ENCODE measurements around the gene PARD6G. TPM values are rescaled to one million over a fixed set of nuclear protein-coding genes. Genes with fewer than 3 reads are reported as not detected.

PARD6G gene
- total RNA-seq, 1 experiment from 2014 or later: 0.15 TPM

DNA sequence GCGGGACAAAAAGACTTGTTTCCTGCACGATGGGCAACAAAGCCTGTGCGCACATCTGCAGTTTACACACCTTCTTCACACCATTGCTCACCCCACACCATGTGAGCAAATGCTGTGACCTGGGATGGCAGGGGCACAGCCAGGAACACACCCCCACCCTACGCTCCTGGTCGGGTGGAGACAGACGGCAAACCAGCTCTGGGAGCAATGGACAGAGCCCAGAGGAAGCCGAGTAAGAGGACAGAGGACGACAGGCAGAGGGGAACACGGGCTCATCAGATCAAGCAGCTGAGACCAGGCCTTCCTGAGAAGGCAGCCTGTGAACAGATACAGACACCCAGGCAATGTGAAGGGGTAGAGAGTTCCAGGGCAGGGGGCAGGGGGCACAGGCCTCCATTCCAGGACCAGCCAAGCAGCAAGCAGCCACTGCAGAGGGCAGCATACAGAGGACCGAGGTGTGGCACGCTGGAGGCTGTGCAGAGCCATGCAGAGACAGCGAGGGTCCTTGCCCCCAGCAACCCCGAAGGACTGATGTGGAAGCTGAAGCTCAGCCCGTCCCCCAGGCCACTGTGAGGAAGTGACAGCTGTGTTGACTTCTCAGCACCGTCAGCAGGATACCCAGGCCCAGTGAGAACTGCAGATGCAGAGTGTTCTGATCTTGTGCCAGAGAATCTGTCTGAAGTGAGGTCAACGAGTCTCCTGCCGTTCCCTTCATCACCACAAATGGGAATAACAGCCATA is 46.2 kb downstream of the PARD6G start:
- Histone ChIP-seq H3K27me3 (ENCODE audit: insufficient read depth, low read depth) (peaks cover 55% of the 10 kb centered on the region), H3K9me2 (ENCODE audit: insufficient read depth) (no peaks in the 10 kb centered on the region), H3K36me3 (ENCODE audit: low read depth) (no peaks in the 10 kb centered on the region), H3K79me2 (ENCODE audit: low read depth) (no peaks in the 10 kb centered on the region), H3K27ac (no peak overlapping the region), H3K4me3 (no peak overlapping the region), H3K9me3 (ENCODE audit: insufficient read depth, low read depth) (no peaks in the 10 kb centered on the region), H3K4me1 (replicated peaks; ENCODE audit: insufficient read depth) (no peaks in the 10 kb centered on the region), H3K4me2 (no peak overlapping the region), H4K20me1 (ENCODE audit: insufficient read depth) (no peaks in the 10 kb centered on the region), H3F3A (ENCODE audit: insufficient read depth, low read depth) (no peaks in the 10 kb centered on the region), H2AFZ (no peak overlapping the region)
- ChIA-PET CTCF (interaction anchor here (0.6 kb wide), 1 partner anchor 774 kb away, joined by 24 read pairs; no protein-coding TSS in a partner anchor), POLR2A (ENCODE audit: unreplicated experiment) (no interaction called here)
- no TSS peak for BruUV-seq (replicated peaks)
- intact Hi-C loops (cut with micrococcal nuclease; ENCODE audit: unreplicated experiment): no loop called here
- no peak for TF ChIP-seq EZH2 (IDR thresholded peaks at IDR 0.05; ENCODE audit: low read depth)
- TF ChIP-seq, protein P1, sequence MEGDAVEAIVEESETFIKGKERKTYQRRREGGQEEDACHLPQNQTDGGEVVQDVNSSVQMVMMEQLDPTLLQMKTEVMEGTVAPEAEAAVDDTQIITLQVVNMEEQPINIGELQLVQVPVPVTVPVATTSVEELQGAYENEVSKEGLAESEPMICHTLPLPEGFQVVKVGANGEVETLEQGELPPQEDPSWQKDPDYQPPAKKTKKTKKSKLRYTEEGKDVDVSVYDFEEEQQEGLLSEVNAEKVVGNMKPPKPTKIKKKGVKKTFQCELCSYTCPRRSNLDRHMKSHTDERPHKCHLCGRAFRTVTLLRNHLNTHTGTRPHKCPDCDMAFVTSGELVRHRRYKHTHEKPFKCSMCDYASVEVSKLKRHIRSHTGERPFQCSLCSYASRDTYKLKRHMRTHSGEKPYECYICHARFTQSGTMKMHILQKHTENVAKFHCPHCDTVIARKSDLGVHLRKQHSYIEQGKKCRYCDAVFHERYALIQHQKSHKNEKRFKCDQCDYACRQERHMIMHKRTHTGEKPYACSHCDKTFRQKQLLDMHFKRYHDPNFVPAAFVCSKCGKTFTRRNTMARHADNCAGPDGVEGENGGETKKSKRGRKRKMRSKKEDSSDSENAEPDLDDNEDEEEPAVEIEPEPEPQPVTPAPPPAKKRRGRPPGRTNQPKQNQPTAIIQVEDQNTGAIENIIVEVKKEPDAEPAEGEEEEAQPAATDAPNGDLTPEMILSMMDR (conservative IDR thresholded peaks at IDR 0.05): no peak
- DNase-seq: no peak

DNA sequence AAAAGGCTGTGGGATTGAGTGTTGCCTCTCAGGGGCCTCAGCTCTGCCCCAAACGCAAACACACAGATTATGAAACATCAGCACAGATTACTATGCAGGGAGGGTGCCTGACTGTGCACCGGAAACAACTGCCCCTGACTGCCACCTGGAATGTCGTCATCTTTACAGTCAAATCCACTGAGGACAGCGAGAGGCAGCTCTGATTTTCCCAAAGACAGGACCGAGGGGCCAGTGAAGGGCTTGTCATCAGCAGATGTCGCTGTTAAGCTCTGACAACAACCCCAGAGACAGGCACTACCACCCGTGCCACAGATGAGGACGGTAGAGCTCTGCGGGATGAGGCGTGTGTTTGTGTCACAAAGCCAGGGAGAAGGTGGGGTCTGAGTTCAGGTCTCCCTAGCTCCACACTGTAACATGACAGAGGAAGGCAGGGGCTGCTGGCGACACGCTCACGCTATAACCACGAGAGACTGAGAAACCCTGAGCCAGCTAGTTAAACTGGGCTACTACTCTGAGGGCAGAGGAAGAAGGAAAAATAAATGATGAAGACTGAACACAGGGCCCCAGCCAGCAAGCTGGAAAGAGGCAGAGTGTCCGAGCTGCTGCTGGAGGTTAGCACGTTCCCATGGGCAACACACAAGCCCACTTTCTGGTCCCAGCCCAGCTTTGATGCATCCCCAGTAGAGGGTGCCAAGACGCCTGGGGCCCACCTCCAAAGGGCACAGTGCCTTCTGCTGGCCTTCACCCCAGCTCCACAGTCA is 47.0 kb downstream of the PARD6G start:
- Histone ChIP-seq H3K4me3 (no peak overlapping the region), H3K36me3 (ENCODE audit: low read depth) (no peaks in the 10 kb centered on the region), H3K9me3 (ENCODE audit: insufficient read depth, low read depth) (no peaks in the 10 kb centered on the region), H3K4me2 (no peak overlapping the region), H3K27me3 (ENCODE audit: insufficient read depth, low read depth) (peaks cover 49% of the 10 kb centered on the region), H3K4me1 (replicated peaks; ENCODE audit: insufficient read depth) (no peaks in the 10 kb centered on the region), H3F3A (ENCODE audit: insufficient read depth, low read depth) (no peaks in the 10 kb centered on the region), H3K27ac (no peak overlapping the region), H3K9me2 (ENCODE audit: insufficient read depth) (no peaks in the 10 kb centered on the region), H4K20me1 (ENCODE audit: insufficient read depth) (no peaks in the 10 kb centered on the region), H3K79me2 (ENCODE audit: low read depth) (no peaks in the 10 kb centered on the region), H2AFZ (no peak overlapping the region)
- ChIA-PET CTCF (interaction anchor here (0.6 kb wide), 1 partner anchor 773 kb away, joined by 24 read pairs; no protein-coding TSS in a partner anchor), POLR2A (ENCODE audit: unreplicated experiment) (no interaction called here)
- DNase-seq: no peak
- intact Hi-C loops (cut with micrococcal nuclease; ENCODE audit: unreplicated experiment): no loop called here
- BruUV-seq (replicated peaks): no TSS peak
- TF ChIP-seq, protein P1 (conservative IDR thresholded peaks at IDR 0.05): no peak; the same call in 1 of the 2 replicates
- no peak for TF ChIP-seq EZH2 (IDR thresholded peaks at IDR 0.05; ENCODE audit: low read depth)

DNA sequence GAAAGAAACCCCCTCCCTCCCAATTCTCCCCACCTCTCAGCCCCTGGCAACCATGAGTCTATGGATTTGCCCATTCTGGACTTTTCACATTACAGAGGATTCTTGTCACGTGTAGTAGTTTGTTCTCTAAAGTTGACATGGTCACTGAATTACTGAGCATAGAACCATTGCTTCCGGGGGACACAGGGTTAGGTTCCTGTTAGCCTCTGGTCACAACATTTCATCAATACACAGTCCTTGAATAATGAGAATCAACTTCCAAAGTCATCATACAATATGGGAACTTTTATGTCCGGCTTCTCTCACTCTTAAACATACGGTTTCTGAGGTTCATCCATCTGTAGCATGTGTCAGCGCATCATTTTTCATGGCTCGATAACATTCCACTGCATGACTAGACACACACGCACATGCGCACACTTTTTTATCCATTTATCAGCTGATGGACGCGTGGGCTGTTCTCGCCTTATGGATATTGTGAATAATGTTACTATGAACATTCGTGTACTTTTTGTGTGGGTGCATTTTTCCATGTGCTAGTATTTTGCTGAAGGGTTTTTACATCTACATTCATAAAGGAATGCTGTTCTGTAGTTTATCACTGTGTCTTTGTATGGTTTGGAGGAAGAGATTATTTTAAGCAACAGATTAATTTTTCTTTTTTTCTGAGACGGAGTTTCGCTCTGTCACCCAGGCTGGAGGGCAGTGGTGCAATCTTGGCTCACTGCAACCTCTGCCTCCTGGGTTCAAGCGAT is 48.1 kb downstream of the PARD6G start:
- CTCF ChIA-PET: no interaction called here
- H3K27me3 ChIP-seq (ENCODE audit: insufficient read depth, low read depth): peaks cover 43% of the 10 kb centered on the region
- no peak overlapping the region for H3K27ac ChIP-seq
- POLR2A ChIA-PET (ENCODE audit: unreplicated experiment): no interaction called here
- H3K9me2 ChIP-seq (ENCODE audit: insufficient read depth): no peaks in the 10 kb centered on the region
- no peak overlapping the region for H3K4me2 ChIP-seq
- no peak overlapping the region for H3K4me3 ChIP-seq
- H2AFZ ChIP-seq: no peak overlapping the region
- H3K36me3 ChIP-seq (ENCODE audit: low read depth): no peaks in the 10 kb centered on the region
- H3K79me2 ChIP-seq (ENCODE audit: low read depth): no peaks in the 10 kb centered on the region
- H4K20me1 ChIP-seq (ENCODE audit: insufficient read depth): no peaks in the 10 kb centered on the region
- BruUV-seq (replicated peaks): no TSS peak
- H3K9me3 ChIP-seq (ENCODE audit: insufficient read depth, low read depth): no peaks in the 10 kb centered on the region
- DNase-seq: no peak
- no peak for TF ChIP-seq EZH2 (IDR thresholded peaks at IDR 0.05; ENCODE audit: low read depth)
- TF ChIP-seq, protein P1 (conservative IDR thresholded peaks at IDR 0.05): no peak
- no peaks in the 10 kb centered on the region for H3F3A ChIP-seq (ENCODE audit: insufficient read depth, low read depth)
- H3K4me1 ChIP-seq (replicated peaks; ENCODE audit: insufficient read depth): no peaks in the 10 kb centered on the region
- intact Hi-C loops (cut with micrococcal nuclease; ENCODE audit: unreplicated experiment): no loop called here
